Neural progenitor cell (in vitro differentiated cells): ENCODE results near the gene MRPL38. TPM values are rescaled to one million over a fixed set of nuclear protein-coding genes. Genes with fewer than 3 reads are reported as not detected.

Experiments used
- DNase-seq: peaks from one replicate; pipeline ENCODE4 v3.0.0-alpha.2; 2016; ENCODE audit warnings: low spot score
- H2AFZ ChIP-seq: fragments of 200-600 bp; sonication (generic); replicated peaks from 2 replicates; pipeline ENCODE4 v1.6.1; 2016; ENCODE audit warnings: antibody characterized with exemption
- H3F3A ChIP-seq: fragments of 200-600 bp; sonication (generic); 2 replicates; pipeline ENCODE4 v1.6.1; 2016; ENCODE audit warnings: antibody characterized with exemption, low read depth
- H3K27ac ChIP-seq: fragments of 200-600 bp; sonication (generic); 2 replicates; pipeline ENCODE4 v1.5.1; 2016; ENCODE audit warnings: mild to moderate bottlenecking
- H3K27me3 ChIP-seq: fragments of 200-600 bp; sonication (generic); 2 replicates; pipeline ENCODE4 v1.6.1; 2016; ENCODE audit warnings: mild to moderate bottlenecking, moderate library complexity
- H3K36me3 ChIP-seq: fragments of 200-600 bp; sonication (generic); 2 replicates; pipeline ENCODE4 v1.5.1; 2016
- H3K4me1 ChIP-seq: fragments of 200-600 bp; sonication (generic); 2 replicates; pipeline ENCODE4 v1.6.1; 2016; ENCODE audit warnings: mixed run types
- H3K4me2 ChIP-seq: fragments of 200-600 bp; sonication (generic); 2 replicates; pipeline ENCODE4 v1.6.1; 2016
- H3K4me3 ChIP-seq: fragments of 200-600 bp; sonication (generic); 2 replicates; pipeline ENCODE4 v1.5.1; 2016
- H3K79me2 ChIP-seq: fragments of 200-600 bp; sonication (generic); 2 replicates; pipeline ENCODE4 v1.6.1; 2016; ENCODE audit warnings: low read depth
- H3K9ac ChIP-seq: fragments of 200-600 bp; sonication (generic); 2 replicates; pipeline ENCODE4 v1.6.1; 2016
- H3K9me3 ChIP-seq: fragments of 200-600 bp; sonication (generic); 2 replicates; pipeline ENCODE4 v1.5.1; 2016; ENCODE audit warnings: low read depth
- H4K20me1 ChIP-seq: fragments of 200-600 bp; sonication (generic); 2 replicates; pipeline ENCODE4 v1.6.1; 2016; ENCODE audit warnings: low read depth
- H3K27ac Mint-ChIP-seq: 3 replicates; pipeline ENCODE4 v1.8.0; 2021; ENCODE audit warnings: mixed read lengths
- H3K27me3 Mint-ChIP-seq: 2 replicates; pipeline ENCODE4 v1.8.0; 2022; ENCODE audit warnings: low read depth, mild to moderate bottlenecking, inconsistent platforms, moderate library complexity, mixed read lengths; ENCODE audit not compliant: insufficient read depth
- H3K36me3 Mint-ChIP-seq: 3 replicates; pipeline ENCODE4 v1.8.0; 2021; ENCODE audit warnings: mixed read lengths
- H3K4me1 Mint-ChIP-seq: 3 replicates; pipeline ENCODE4 v1.8.0; 2021; ENCODE audit warnings: mixed read lengths
- H3K4me3 Mint-ChIP-seq: 3 replicates; pipeline ENCODE4 v1.8.0; 2021; ENCODE audit warnings: mild to moderate bottlenecking, moderate library complexity, mixed read lengths
- H3K9me3 Mint-ChIP-seq: 3 replicates; pipeline ENCODE4 v1.8.0; 2020; ENCODE audit warnings: mixed read lengths
- EZH2 ChIP-seq: fragments of 200-600 bp; sonication (generic); IDR thresholded peaks from 2 replicates; pipeline ENCODE4 v1.6.1; 2017; ENCODE audit warnings: antibody characterized with exemption, mild to moderate bottlenecking, moderate library complexity
- EZH2phosphoT487 ChIP-seq: fragments of 200-600 bp; sonication (generic); IDR thresholded peaks from 2 replicates; pipeline ENCODE4 v1.6.1; 2017; ENCODE audit warnings: antibody characterized with exemption
- total RNA-seq: library from RNA; depleted of rRNA; stranded (reverse); fragments of >200 nt; gene quantifications from 2 replicates; pipeline ENCODE4 v1.2.3, GENCODE V29; 2015; ENCODE audit warnings: low replicate concordance
- TF ChIP-seq, protein P1 (sequence below): fragments of 200-600 bp; sonication (generic); IDR thresholded peaks from 2 replicates; pipeline ENCODE4 v1.5.1; 2017; ENCODE audit warnings: antibody characterized with exemption, mild to moderate bottlenecking

MRPL38 gene
- total RNA-seq, 1 donor from 2014 or later: 26.8 TPM

GRCh38 chr17:75877752-75878173 lies 26.9 kb downstream of the MRPL38 start:
- Histone ChIP-seq H3F3A (peaks cover 24% of the 10 kb centered on the region), H3K9me3 (no peaks in the 10 kb centered on the region), H4K20me1 (no peaks in the 10 kb centered on the region), H3K9ac (no peak overlapping the region), H3K4me2 (peak overlapping the region; percentile 80), H3K4me3 (peak overlapping the region; percentile 24), H3K36me3 (no peaks in the 10 kb centered on the region), H3K27me3 (peaks cover 53% of the 10 kb centered on the region), H3K27ac (no peak overlapping the region), H3K79me2 (no peaks in the 10 kb centered on the region), H2AFZ (peak overlapping the region; percentile 52), H3K4me1 (peaks cover 6% of the 10 kb centered on the region)
- TF ChIP-seq EZH2: peak; percentile 50
- TF ChIP-seq EZH2phosphoT487: peak; percentile 24
- TF ChIP-seq, protein P1, sequence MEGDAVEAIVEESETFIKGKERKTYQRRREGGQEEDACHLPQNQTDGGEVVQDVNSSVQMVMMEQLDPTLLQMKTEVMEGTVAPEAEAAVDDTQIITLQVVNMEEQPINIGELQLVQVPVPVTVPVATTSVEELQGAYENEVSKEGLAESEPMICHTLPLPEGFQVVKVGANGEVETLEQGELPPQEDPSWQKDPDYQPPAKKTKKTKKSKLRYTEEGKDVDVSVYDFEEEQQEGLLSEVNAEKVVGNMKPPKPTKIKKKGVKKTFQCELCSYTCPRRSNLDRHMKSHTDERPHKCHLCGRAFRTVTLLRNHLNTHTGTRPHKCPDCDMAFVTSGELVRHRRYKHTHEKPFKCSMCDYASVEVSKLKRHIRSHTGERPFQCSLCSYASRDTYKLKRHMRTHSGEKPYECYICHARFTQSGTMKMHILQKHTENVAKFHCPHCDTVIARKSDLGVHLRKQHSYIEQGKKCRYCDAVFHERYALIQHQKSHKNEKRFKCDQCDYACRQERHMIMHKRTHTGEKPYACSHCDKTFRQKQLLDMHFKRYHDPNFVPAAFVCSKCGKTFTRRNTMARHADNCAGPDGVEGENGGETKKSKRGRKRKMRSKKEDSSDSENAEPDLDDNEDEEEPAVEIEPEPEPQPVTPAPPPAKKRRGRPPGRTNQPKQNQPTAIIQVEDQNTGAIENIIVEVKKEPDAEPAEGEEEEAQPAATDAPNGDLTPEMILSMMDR: peak; percentile 55
- Mint-ChIP-seq H3K27me3 (peaks cover 46% of the 10 kb centered on the region), H3K36me3 (no peaks in the 10 kb centered on the region), H3K27ac (no peak overlapping the region), H3K4me1 (peaks cover 13% of the 10 kb centered on the region), H3K9me3 (no peaks in the 10 kb centered on the region), H3K4me3 (peak overlapping the region; percentile 67)
- peak; percentile 93 for DNase-seq

- H3K9ac ChIP-seq: no peak overlapping the region
- Mint-ChIP-seq H3K27ac (no peak overlapping the region), H3K36me3 (no peaks in the 10 kb centered on the region), H3K27me3 (peaks cover 44% of the 10 kb centered on the region), H3K9me3 (no peaks in the 10 kb centered on the region), H3K4me1 (peaks cover 13% of the 10 kb centered on the region), H3K4me3 (peak overlapping the region; percentile 58)
- H3K4me3 ChIP-seq: peak overlapping the region; percentile 24
- H3K9me3 ChIP-seq: no peaks in the 10 kb centered on the region
- H3K79me2 ChIP-seq: no peaks in the 10 kb centered on the region
- peaks cover 24% of the 10 kb centered on the region for H3F3A ChIP-seq
- H2AFZ ChIP-seq: peak overlapping the region; percentile 52
- H3K27ac ChIP-seq: no peak overlapping the region
- peak overlapping the region; percentile 80 for H3K4me2 ChIP-seq
- H3K27me3 ChIP-seq: peaks cover 53% of the 10 kb centered on the region
- peaks cover 6% of the 10 kb centered on the region for H3K4me1 ChIP-seq
- DNase-seq: peak; percentile 40
- H3K36me3 ChIP-seq: no peaks in the 10 kb centered on the region
- no peaks in the 10 kb centered on the region for H4K20me1 ChIP-seq
- TF ChIP-seq EZH2phosphoT487: no peak
- TF ChIP-seq, protein P1: no peak
- no peak for TF ChIP-seq EZH2
Measured at GRCh38 chr17:75876938-75877751, 27.5 kb downstream of the MRPL38 start.

- Histone ChIP-seq H3K4me2 (no peak overlapping the region), H3F3A (peaks cover 24% of the 10 kb centered on the region), H3K27me3 (peaks cover 53% of the 10 kb centered on the region), H3K36me3 (no peaks in the 10 kb centered on the region), H3K9ac (no peak overlapping the region), H3K4me1 (peaks cover 6% of the 10 kb centered on the region), H4K20me1 (no peaks in the 10 kb centered on the region), H3K9me3 (no peaks in the 10 kb centered on the region), H3K79me2 (no peaks in the 10 kb centered on the region), H3K4me3 (no peak overlapping the region), H3K27ac (no peak overlapping the region), H2AFZ (peak overlapping the region; percentile 29)
- Mint-ChIP-seq H3K9me3 (no peaks in the 10 kb centered on the region), H3K36me3 (no peaks in the 10 kb centered on the region), H3K4me3 (no peak overlapping the region), H3K4me1 (peaks cover 13% of the 10 kb centered on the region), H3K27me3 (peaks cover 41% of the 10 kb centered on the region), H3K27ac (no peak overlapping the region)
- no peak for TF ChIP-seq EZH2
- TF ChIP-seq, protein P1: peak; percentile 43
- TF ChIP-seq EZH2phosphoT487: no peak
- peak; percentile 71 for DNase-seq
Measured at GRCh38 chr17:75876190-75876937, 28.3 kb downstream of the MRPL38 start.
